GM23338 (cell line): ENCODE data around the gene NOVA2. TPM values are rescaled to one million over a fixed set of nuclear protein-coding genes. Genes with fewer than 3 reads are reported as not detected.

Source experiments
- ATAC-seq: fragments of 200-7000 bp; cut with Tn5 transposase; 3 replicates; pipeline ENCODE4 v1.9.1; 2020
- DNase-seq: peaks from one replicate; pipeline ENCODE4 v3.0.0-alpha.2; 2015; ENCODE audit warnings: low spot score
- H2AFZ ChIP-seq: fragments of 200-600 bp; sonication (generic); 2 replicates; pipeline ENCODE4 v1.8.0; 2016; ENCODE audit warnings: antibody characterized with exemption, mild to moderate bottlenecking, moderate library complexity
- H3F3A ChIP-seq: fragments of 200-600 bp; sonication (generic); replicated peaks from 2 replicates; pipeline ENCODE4 v1.8.0; 2017; ENCODE audit warnings: antibody characterized with exemption, mixed run types, low read depth
- H3K27ac ChIP-seq: fragments of 200-600 bp; sonication (generic); 2 replicates; pipeline ENCODE4 v1.6.1; 2016; ENCODE audit warnings: low read depth
- H3K27me3 ChIP-seq: fragments of 200-600 bp; sonication (generic); 2 replicates; pipeline ENCODE4 v1.8.0; 2016; ENCODE audit warnings: mild to moderate bottlenecking, mixed run types, moderate library complexity; ENCODE audit not compliant: insufficient read depth
- H3K36me3 ChIP-seq: fragments of 200-600 bp; sonication (generic); 2 replicates; pipeline ENCODE4 v1.8.0; 2016; ENCODE audit warnings: mild to moderate bottlenecking; ENCODE audit not compliant: insufficient read depth
- H3K4me1 ChIP-seq: fragments of 200-600 bp; sonication (generic); 2 replicates; pipeline ENCODE4 v1.8.0; 2016; ENCODE audit warnings: mild to moderate bottlenecking, moderate library complexity; ENCODE audit not compliant: insufficient read depth
- H3K4me2 ChIP-seq: fragments of 200-600 bp; sonication (generic); 2 replicates; pipeline ENCODE4 v1.7.1; 2017; ENCODE audit warnings: mixed run types
- H3K4me3 ChIP-seq: fragments of 200-600 bp; sonication (generic); 2 replicates; pipeline ENCODE4 v1.6.1; 2016; ENCODE audit warnings: mixed run types
- H3K79me2 ChIP-seq: fragments of 200-600 bp; sonication (generic); replicated peaks from 2 replicates; pipeline ENCODE4 v1.8.0; 2017; ENCODE audit warnings: mild to moderate bottlenecking; ENCODE audit not compliant: insufficient read depth
- H3K9me2 ChIP-seq: fragments of 200-600 bp; sonication (generic); 2 replicates; pipeline ENCODE4 v1.8.0; 2017; ENCODE audit not compliant: insufficient read depth
- H4K20me1 ChIP-seq: fragments of 200-600 bp; sonication (generic); replicated peaks from 2 replicates; pipeline ENCODE4 v1.8.0; 2017; ENCODE audit warnings: mild to moderate bottlenecking; ENCODE audit not compliant: insufficient read depth
- H3K27ac Mint-ChIP-seq: 2 replicates; pipeline ENCODE4 v1.8.0; 2020; ENCODE audit warnings: inconsistent platforms, mild to moderate bottlenecking, moderate library complexity, mixed read lengths
- H3K27me3 Mint-ChIP-seq: 3 replicates; pipeline ENCODE4 v1.8.0; 2022; ENCODE audit warnings: low read depth, mild to moderate bottlenecking, moderate library complexity, mixed read lengths, inconsistent platforms; ENCODE audit not compliant: insufficient read depth, poor library complexity
- H3K36me3 Mint-ChIP-seq: 3 replicates; pipeline ENCODE4 v1.8.0; 2021; ENCODE audit warnings: low read depth, mild to moderate bottlenecking, inconsistent platforms, moderate library complexity, mixed read lengths
- H3K4me1 Mint-ChIP-seq: 3 replicates; pipeline ENCODE4 v1.8.0; 2020; ENCODE audit warnings: mild to moderate bottlenecking, inconsistent platforms, mixed read lengths
- H3K4me3 Mint-ChIP-seq: 3 replicates; pipeline ENCODE4 v1.8.0; 2021; ENCODE audit warnings: moderate library complexity, mild to moderate bottlenecking, inconsistent platforms, mixed read lengths
- H3K9me3 Mint-ChIP-seq: 3 replicates; pipeline ENCODE4 v1.8.0; 2020; ENCODE audit warnings: moderate library complexity, mild to moderate bottlenecking, inconsistent platforms, mixed read lengths
- CREB1 ChIP-seq: fragments of 250-450 bp; sonication (Bioruptor Pico); IDR thresholded peaks from 2 replicates; pipeline ENCODE4 v1.5.0; 2020; ENCODE audit warnings: low read depth, mild to moderate bottlenecking, moderate library complexity
- JUNB ChIP-seq: IDR thresholded peaks from one replicate; pipeline ENCODE4 v1.6.1; 2016; ENCODE audit warnings: antibody characterized with exemption; ENCODE audit not compliant: unreplicated experiment
- NANOG ChIP-seq: IDR thresholded peaks from 2 replicates; pipeline ENCODE4 v1.6.1; 2016; ENCODE audit warnings: antibody characterized with exemption, borderline replicate concordance
- REST ChIP-seq: IDR thresholded peaks from one replicate; pipeline ENCODE4 v1.6.1; 2018; ENCODE audit warnings: antibody characterized with exemption; ENCODE audit not compliant: unreplicated experiment
- ZNF114 ChIP-seq: fragments of 250-450 bp; sonication (Bioruptor Pico); IDR thresholded peaks from 2 replicates; pipeline ENCODE4 v1.5.0; 2020; ENCODE audit warnings: mild to moderate bottlenecking, moderate library complexity
- ZNF331 ChIP-seq: fragments of 250-450 bp; sonication (Bioruptor Pico); IDR thresholded peaks from 2 replicates; pipeline ENCODE4 v1.5.0; 2020; ENCODE audit warnings: low read depth, mild to moderate bottlenecking, moderate library complexity
- ZNF462 ChIP-seq: fragments of 250-450 bp; sonication (Bioruptor Pico); IDR thresholded peaks from 2 replicates; pipeline ENCODE4 v1.5.0; 2020; ENCODE audit warnings: mild to moderate bottlenecking, moderate library complexity
- polyA plus RNA-seq: library from polyadenylated mRNA; unstranded; fragments of >200 nt; fragmentation: Nextera tagmentation; extraction: Ambion mirVana; gene quantifications from 2 replicates; pipeline ENCODE4 v1.2.1, GENCODE V29; 2016
- total RNA-seq: library from RNA; depleted of rRNA; stranded (reverse); fragments of >200 nt; shearing (Covaris generic); gene quantifications from 2 replicates; pipeline ENCODE4 v1.2.3, GENCODE V29; 2014

The NOVA2 gene
- total and polyA plus RNA-seq, 2 experiments from 2014 or later, result 5.1 to 13.7 TPM

GRCh38 chr19:45905011-45905410, 68.7 kb downstream of the NOVA2 start:
- peaks cover 6% of the 10 kb centered on the region for H3K36me3 Mint-ChIP-seq
- Histone ChIP-seq H3F3A (peaks cover 25% of the 10 kb centered on the region; the same call in 1 of the 2 replicates), H3K27ac (no peak overlapping the region), H3K4me1 (peaks cover 6% of the 10 kb centered on the region; the same call in 1 of the 2 replicates), H3K79me2 (no peaks in the 10 kb centered on the region), H3K9me2 (no peaks in the 10 kb centered on the region), H2AFZ (no peak overlapping the region), H3K4me2 (no peak overlapping the region), H3K36me3 (no peaks in the 10 kb centered on the region), H4K20me1 (no peaks in the 10 kb centered on the region; the same call in 1 of the 2 replicates), H3K27me3 (peaks cover 20% of the 10 kb centered on the region), H3K4me3 (no peak overlapping the region)
- no peak for TF ChIP-seq ZNF114 (CRISPR knock-in tag)
- TF ChIP-seq REST, result no peak
- TF ChIP-seq NANOG, result no peak
- TF ChIP-seq JUNB, result no peak
- no peak for TF ChIP-seq ZNF331 (CRISPR knock-in tag)
- TF ChIP-seq ZNF462 (CRISPR knock-in tag), result no peak
- no peak for TF ChIP-seq CREB1
- H3K27me3 Mint-ChIP-seq, result peaks cover 18% of the 10 kb centered on the region
- no peaks in the 10 kb centered on the region for H3K9me3 Mint-ChIP-seq
- H3K4me1 Mint-ChIP-seq, result peaks cover 9% of the 10 kb centered on the region
- no peak overlapping the region; the same call in 2 of the 3 replicates for H3K4me3 Mint-ChIP-seq
- DNase-seq (no peak), ATAC-seq (no peak)
- H3K27ac Mint-ChIP-seq, result no peak overlapping the region
